Psoas muscle (tissue), 8 donors: ENCODE data around the gene ALKBH5. TPM values are rescaled to one million over a fixed set of nuclear protein-coding genes. Genes with fewer than 3 reads are reported as not detected.

Source experiments
- ATAC-seq, 4 donors: fragments of 200-7000 bp; cut with Tn5 transposase; one replicate each; pipeline ENCODE4 v1.9.1; 2020; ENCODE audit warnings: moderate library complexity in 3 of 4, mild to moderate bottlenecking in 2 of 4
- DNase-seq, 2 donors: peaks; one replicate each; pipeline ENCODE4 v3.0.0-alpha.2; 2020
- H3K27ac ChIP-seq: fragments of 200-600 bp; one replicate; pipeline ENCODE4 v1.8.0; 2022
- H3K27me3 ChIP-seq, 3 donors: fragments of 200-600 bp in 1 of 3; one replicate each; pipeline versions ENCODE4 v1.6.1 to v1.8.0; 2013 to 2022; ENCODE audit warnings: low read length in 2 of 3, mild to moderate bottlenecking in 2 of 3, moderate library complexity in 1 of 3; ENCODE audit not compliant: insufficient read depth in 3 of 3
- H3K36me3 ChIP-seq, 2 donors: fragments of 200-600 bp in 1 of 2; one replicate each; pipeline versions ENCODE4 v1.6.1 to v1.8.0; 2013 to 2022; ENCODE audit warnings: low read depth in 1 of 2, mild to moderate bottlenecking in 1 of 2, moderate library complexity in 1 of 2; ENCODE audit not compliant: insufficient read depth in 1 of 2
- H3K4me1 ChIP-seq: fragments of 200-600 bp; one replicate; pipeline ENCODE4 v1.8.0; 2022
- H3K4me3 ChIP-seq: fragments of 200-600 bp; one replicate; pipeline ENCODE4 v1.8.0; 2022; ENCODE audit warnings: mild to moderate bottlenecking
- H3K9me3 ChIP-seq: fragments of 200-600 bp; one replicate; pipeline ENCODE4 v1.8.0; 2022
- WGBS, 3 donors: extraction: QIAGEN DNeasy Blood & Tissue Kit; methylation state at CpG; one replicate each; pipeline versions ENCODE4 v1.1.6 to v1.1.7; 2013; 5-methylcytosine and 5-hydroxymethylcytosine counted together
- intact Hi-C, 2 donors: fragments of 100-400 bp; cut with DNase I; formaldehyde crosslinking; loops; one replicate each; pipeline versions ENCODE4 v1.11.0 to v1.14.2; 2022
- polyA plus RNA-seq, 3 donors: library from polyadenylated mRNA; stranded (reverse); fragments of 200-250 nt; gene quantifications; one replicate each; pipeline ENCODE4 v1.2.3, GENCODE V29; 2013
- total RNA-seq, 4 donors: library from RNA; stranded (reverse); fragmentation: NEBNext Ultra II Directional in 2 of 4; extraction: Animal tissue kit (Norgen Biotek cat#: 25700) in 2 of 4; gene quantifications; one replicate each; pipeline versions ENCODE4 v1.2.1 to v1.2.4, GENCODE V29; 2021 to 2023
- TF ChIP-seq, protein P1 (sequence below): fragments of 200-600 bp; IDR thresholded peaks from one replicate; pipeline ENCODE4 v1.8.0; 2022; ENCODE audit warnings: antibody characterized with exemption
- donor health status: healthy with polysubstance abuse.
- donor health status: DM: no; HTN: no; CAD: no; lungs with moderate emphysema.
- donor health status: Bipolar disorder and iron deficiency.
- donor health status: healthy.
- donor health status: DM: yes; HTN: yes; CAD: no.
- donor health status: DM: no; HTN: no; CAD: no.
- donor health status: DM: no; HTN: no; CAD: no.
- donor health status: DM: yes; HTN: yes; CAD: no.

ALKBH5 gene
- total and polyA plus RNA-seq, 7 donors: 91.7 to 235 (median 206) TPM

- intact Hi-C loops: no loop called here
- 0 to 9% (median 7%) methylated on average over 2 of the region's 2 CpGs for WGBS, 3 donors
- Histone ChIP-seq H3K36me3 (peaks cover 4 to 16% of the 10 kb centered on the region in 2 donors), H3K27me3 (no peaks in the 10 kb centered on the region), H3K4me1 (peaks cover 66% of the 10 kb centered on the region), H3K4me3 (peak overlapping the region; percentile 96), H3K9me3 (no peaks in the 10 kb centered on the region), H3K27ac (peak overlapping the region; percentile 96)
- TF ChIP-seq, protein P1, sequence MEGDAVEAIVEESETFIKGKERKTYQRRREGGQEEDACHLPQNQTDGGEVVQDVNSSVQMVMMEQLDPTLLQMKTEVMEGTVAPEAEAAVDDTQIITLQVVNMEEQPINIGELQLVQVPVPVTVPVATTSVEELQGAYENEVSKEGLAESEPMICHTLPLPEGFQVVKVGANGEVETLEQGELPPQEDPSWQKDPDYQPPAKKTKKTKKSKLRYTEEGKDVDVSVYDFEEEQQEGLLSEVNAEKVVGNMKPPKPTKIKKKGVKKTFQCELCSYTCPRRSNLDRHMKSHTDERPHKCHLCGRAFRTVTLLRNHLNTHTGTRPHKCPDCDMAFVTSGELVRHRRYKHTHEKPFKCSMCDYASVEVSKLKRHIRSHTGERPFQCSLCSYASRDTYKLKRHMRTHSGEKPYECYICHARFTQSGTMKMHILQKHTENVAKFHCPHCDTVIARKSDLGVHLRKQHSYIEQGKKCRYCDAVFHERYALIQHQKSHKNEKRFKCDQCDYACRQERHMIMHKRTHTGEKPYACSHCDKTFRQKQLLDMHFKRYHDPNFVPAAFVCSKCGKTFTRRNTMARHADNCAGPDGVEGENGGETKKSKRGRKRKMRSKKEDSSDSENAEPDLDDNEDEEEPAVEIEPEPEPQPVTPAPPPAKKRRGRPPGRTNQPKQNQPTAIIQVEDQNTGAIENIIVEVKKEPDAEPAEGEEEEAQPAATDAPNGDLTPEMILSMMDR: no peak
- DNase-seq: no peak
- ATAC-seq: no peak
Observed at GRCh38 chr17:18187226-18187625, 3.6 kb downstream of the ALKBH5 start.

- Histone ChIP-seq H3K27me3 (no peaks in the 10 kb centered on the region), H3K4me3 (peak overlapping the region; percentile 96), H3K9me3 (no peaks in the 10 kb centered on the region), H3K27ac (peak overlapping the region; percentile 96), H3K36me3 (peaks cover 4 to 16% of the 10 kb centered on the region in 2 donors), H3K4me1 (peaks cover 73% of the 10 kb centered on the region)
- DNase-seq: peak in 1 of 2 donors; percentile 41
- intact Hi-C loops: no loop called here
- ATAC-seq: peak in 2 of 4 donors; percentile 9 to 25
- TF ChIP-seq, protein P1: no peak
- 18 to 33% (median 19%) methylated on average over 9 of the region's 9 CpGs for WGBS, 3 donors
Observed at GRCh38 chr17:18187821-18188761, 4.5 kb downstream of the ALKBH5 start.

DNA sequence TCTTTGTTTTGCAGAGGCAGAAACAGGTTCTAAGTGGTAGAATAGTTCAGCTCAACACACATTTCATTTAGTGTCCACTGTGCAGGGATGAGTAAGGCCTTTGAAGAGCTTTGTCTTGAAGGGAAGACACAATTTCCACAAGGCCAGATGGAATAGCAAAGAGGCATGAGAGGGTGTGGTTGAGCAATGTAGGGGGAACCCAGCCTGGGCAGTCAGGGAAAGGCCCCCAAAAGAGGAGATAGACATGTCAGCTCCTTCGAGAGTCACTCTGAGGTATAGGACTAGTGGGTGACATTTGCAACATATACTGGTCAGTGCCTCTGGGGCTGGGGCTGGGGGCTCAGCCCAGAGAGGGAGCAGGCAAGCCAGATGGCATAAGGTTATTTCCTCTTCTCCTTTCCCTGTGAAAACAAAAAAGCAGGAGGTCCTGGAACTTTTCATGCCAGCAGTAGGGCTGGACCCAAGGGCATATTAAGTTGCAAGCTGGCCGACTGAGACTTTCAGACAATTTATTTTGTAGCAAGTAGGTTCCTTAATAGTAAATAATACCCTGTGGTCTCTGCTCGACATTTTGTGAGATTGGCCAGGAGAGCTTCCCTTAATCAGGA lies 7.1 kb downstream of the ALKBH5 start:
- intact Hi-C loops: no loop called here
- Histone ChIP-seq H3K4me3 (peak overlapping the region; percentile 42), H3K4me1 (peaks cover 87% of the 10 kb centered on the region), H3K27me3 (no peaks in the 10 kb centered on the region), H3K36me3 (peaks cover 8 to 31% of the 10 kb centered on the region in 2 donors), H3K27ac (peak overlapping the region; percentile 96), H3K9me3 (no peaks in the 10 kb centered on the region)
- TF ChIP-seq, protein P1: no peak
- ATAC-seq: peak in 1 of 4 donors; percentile 5
- WGBS, 3 donors: 16 to 29% (median 26%) methylated on average over 3 of the region's 3 CpGs
- no peak for DNase-seq

DNA sequence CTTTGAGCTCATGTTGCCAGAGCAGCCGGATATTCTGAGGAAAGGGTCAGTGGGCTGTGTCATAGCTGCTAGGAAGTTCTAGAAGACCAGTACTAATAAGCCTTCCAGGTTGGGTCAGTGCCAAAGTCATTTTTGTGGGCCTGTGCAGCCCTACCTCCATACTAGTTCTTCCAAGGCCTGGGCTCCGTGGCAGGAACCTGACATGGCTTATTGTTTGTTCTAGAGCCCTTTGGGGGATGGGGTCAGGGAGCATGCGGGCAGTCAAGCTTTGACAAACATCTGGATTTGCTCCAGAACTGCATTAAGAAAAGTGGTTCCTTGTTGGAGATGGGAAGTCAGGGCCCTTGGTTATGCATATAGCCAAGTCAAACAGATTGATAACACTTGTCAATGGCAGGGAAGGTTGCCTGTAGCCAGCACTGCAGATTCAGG lies 7.6 kb downstream of the ALKBH5 start:
- intact Hi-C loops: no loop called here
- DNase-seq (no peak), ATAC-seq (peak in 2 of 4 donors; percentile 6 to 29)
- H3K27me3 ChIP-seq: no peaks in the 10 kb centered on the region
- no peaks in the 10 kb centered on the region for H3K9me3 ChIP-seq
- peak overlapping the region; percentile 42 for H3K4me3 ChIP-seq
- peak overlapping the region; percentile 96 for H3K27ac ChIP-seq
- TF ChIP-seq, protein P1: no peak
- peaks cover 8 to 36% of the 10 kb centered on the region in 2 donors for H3K36me3 ChIP-seq
- H3K4me1 ChIP-seq: peaks cover 88% of the 10 kb centered on the region
- WGBS, 3 donors: 7 to 14% (median 11%) methylated on average over 3 of the region's 3 CpGs
